ENCODE data around the gene GPRC5D. TPM values are rescaled to one million over a fixed set of nuclear protein-coding genes. Genes with fewer than 3 reads are reported as not detected.

The GPRC5D gene
- total RNA-seq, 1 experiment from 2014 or later, result not detected

- CTCF ChIA-PET, result interaction anchor here (0.7 kb wide), 1 partner anchor 10 kb away, joined by 8 read pairs; no protein-coding TSS in a partner anchor
- Histone ChIP-seq H3K27ac (peak overlapping the region; percentile 76), H3K9me2 (ENCODE audit: insufficient read depth) (no peaks in the 10 kb centered on the region), H4K20me1 (ENCODE audit: insufficient read depth) (peaks cover 93% of the 10 kb centered on the region), H3K36me3 (ENCODE audit: low read depth) (peaks cover 63% of the 10 kb centered on the region), H3K9me3 (ENCODE audit: insufficient read depth, low read depth) (no peaks in the 10 kb centered on the region), H3F3A (ENCODE audit: insufficient read depth, low read depth) (peaks cover 90% of the 10 kb centered on the region), H3K4me1 (replicated peaks; ENCODE audit: insufficient read depth) (peaks cover 74% of the 10 kb centered on the region), H3K4me2 (peak overlapping the region; percentile 85), H3K4me3 (peak overlapping the region; percentile 17; the same call in 1 of the 2 replicates), H3K27me3 (ENCODE audit: insufficient read depth, low read depth) (no peaks in the 10 kb centered on the region), H2AFZ (no peak overlapping the region), H3K79me2 (ENCODE audit: low read depth) (peaks cover 100% of the 10 kb centered on the region)
- TF ChIP-seq EZH2 (IDR thresholded peaks at IDR 0.05; ENCODE audit: low read depth), result no peak
- TF ChIP-seq, protein P1, sequence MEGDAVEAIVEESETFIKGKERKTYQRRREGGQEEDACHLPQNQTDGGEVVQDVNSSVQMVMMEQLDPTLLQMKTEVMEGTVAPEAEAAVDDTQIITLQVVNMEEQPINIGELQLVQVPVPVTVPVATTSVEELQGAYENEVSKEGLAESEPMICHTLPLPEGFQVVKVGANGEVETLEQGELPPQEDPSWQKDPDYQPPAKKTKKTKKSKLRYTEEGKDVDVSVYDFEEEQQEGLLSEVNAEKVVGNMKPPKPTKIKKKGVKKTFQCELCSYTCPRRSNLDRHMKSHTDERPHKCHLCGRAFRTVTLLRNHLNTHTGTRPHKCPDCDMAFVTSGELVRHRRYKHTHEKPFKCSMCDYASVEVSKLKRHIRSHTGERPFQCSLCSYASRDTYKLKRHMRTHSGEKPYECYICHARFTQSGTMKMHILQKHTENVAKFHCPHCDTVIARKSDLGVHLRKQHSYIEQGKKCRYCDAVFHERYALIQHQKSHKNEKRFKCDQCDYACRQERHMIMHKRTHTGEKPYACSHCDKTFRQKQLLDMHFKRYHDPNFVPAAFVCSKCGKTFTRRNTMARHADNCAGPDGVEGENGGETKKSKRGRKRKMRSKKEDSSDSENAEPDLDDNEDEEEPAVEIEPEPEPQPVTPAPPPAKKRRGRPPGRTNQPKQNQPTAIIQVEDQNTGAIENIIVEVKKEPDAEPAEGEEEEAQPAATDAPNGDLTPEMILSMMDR (conservative IDR thresholded peaks at IDR 0.05), result no peak
- BruUV-seq (replicated peaks), result no TSS peak
- peak in 1 of 2 experiments; percentile 31 for DNase-seq
- intact Hi-C loops (cut with micrococcal nuclease; ENCODE audit: unreplicated experiment), result loop anchor here (10.0 kb wide), 1 partner anchor 197 kb away; no protein-coding TSS in a partner anchor
- POLR2A ChIA-PET (ENCODE audit: unreplicated experiment), result interaction anchor here (0.6 kb wide), 4 partner anchors 63 to 119 kb away, joined by 4 to 7 read pairs (median 5); no protein-coding TSS in a partner anchor
Observed at GRCh38 chr12:12898136-12898717, 53.7 kb downstream of the GPRC5D start.

- H3K4me3 ChIP-seq, result peak overlapping the region; percentile 86; the same call in 1 of the 2 replicates
- no peaks in the 10 kb centered on the region for H3K9me2 ChIP-seq (ENCODE audit: insufficient read depth)
- intact Hi-C loops (cut with micrococcal nuclease; ENCODE audit: unreplicated experiment), result loop anchor here (10.0 kb wide), 1 partner anchor 197 kb away; no protein-coding TSS in a partner anchor
- peaks cover 65% of the 10 kb centered on the region for H3K4me1 ChIP-seq (replicated peaks; ENCODE audit: insufficient read depth)
- H3F3A ChIP-seq (ENCODE audit: insufficient read depth, low read depth), result peaks cover 83% of the 10 kb centered on the region
- CTCF ChIA-PET, result interaction anchor here (0.6 to 1.0 kb wide), 3 partner anchors 11 to 84 kb away, joined by 3 to 8 read pairs (median 4); partner anchors contain the start of gene DDX47
- no peaks in the 10 kb centered on the region for H3K27me3 ChIP-seq (ENCODE audit: insufficient read depth, low read depth)
- H4K20me1 ChIP-seq (ENCODE audit: insufficient read depth), result peaks cover 96% of the 10 kb centered on the region
- peaks cover 100% of the 10 kb centered on the region for H3K79me2 ChIP-seq (ENCODE audit: low read depth)
- H2AFZ ChIP-seq, result no peak overlapping the region
- H3K4me2 ChIP-seq, result peak overlapping the region; percentile 85
- BruUV-seq (replicated peaks), result no TSS peak
- DNase-seq, result no peak
- H3K27ac ChIP-seq, result peak overlapping the region; percentile 93
- POLR2A ChIA-PET (ENCODE audit: unreplicated experiment), result interaction anchor here (0.6 kb wide), 1 partner anchor 62 kb away, joined by 5 read pairs; no protein-coding TSS in a partner anchor
- no peak for TF ChIP-seq EZH2 (IDR thresholded peaks at IDR 0.05; ENCODE audit: low read depth)
- no peaks in the 10 kb centered on the region for H3K9me3 ChIP-seq (ENCODE audit: insufficient read depth, low read depth)
- peaks cover 69% of the 10 kb centered on the region for H3K36me3 ChIP-seq (ENCODE audit: low read depth)
Observed at GRCh38 chr12:12897302-12897701, 54.7 kb downstream of the GPRC5D start.

DNA sequence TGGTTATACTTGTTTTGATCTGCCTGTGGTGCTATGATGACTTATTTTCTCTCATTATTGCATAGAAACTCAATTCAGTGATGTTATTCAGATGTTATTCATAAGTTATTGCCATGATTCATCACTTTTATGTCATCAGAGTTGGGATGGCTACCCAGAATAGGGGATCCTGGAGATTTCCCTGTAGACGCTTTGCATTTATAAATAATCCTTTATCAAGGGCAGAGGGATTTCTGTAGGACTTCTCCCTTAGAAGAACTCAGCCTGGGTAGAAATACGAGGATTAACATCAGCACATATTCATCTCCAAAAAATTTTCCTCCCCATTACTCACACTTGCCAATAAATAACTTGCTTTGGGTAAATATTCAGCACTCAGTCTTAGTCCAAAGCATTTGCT, 55.7 kb downstream of the GPRC5D start:
- peak overlapping the region; percentile 93 for H3K27ac ChIP-seq
- H3K36me3 ChIP-seq (ENCODE audit: low read depth), result peaks cover 67% of the 10 kb centered on the region
- peak overlapping the region; percentile 85 for H3K4me2 ChIP-seq
- DNase-seq, result peak in 1 of 2 experiments; percentile 49
- peaks cover 79% of the 10 kb centered on the region for H3F3A ChIP-seq (ENCODE audit: insufficient read depth, low read depth)
- peaks cover 89% of the 10 kb centered on the region for H4K20me1 ChIP-seq (ENCODE audit: insufficient read depth)
- CTCF ChIA-PET, result interaction anchor here (0.6 to 0.7 kb wide), 3 partner anchors 109 to 239 kb away, joined by 3 to 10 read pairs (median 9); no protein-coding TSS in a partner anchor
- no peaks in the 10 kb centered on the region for H3K27me3 ChIP-seq (ENCODE audit: insufficient read depth, low read depth)
- TF ChIP-seq, protein P1 (conservative IDR thresholded peaks at IDR 0.05), result no peak
- TF ChIP-seq EZH2 (IDR thresholded peaks at IDR 0.05; ENCODE audit: low read depth), result no peak
- H3K4me3 ChIP-seq, result peak overlapping the region; percentile 86; the same call in 1 of the 2 replicates
- H2AFZ ChIP-seq, result no peak overlapping the region
- intact Hi-C loops (cut with micrococcal nuclease; ENCODE audit: unreplicated experiment), result loop anchor here (10.0 kb wide), 1 partner anchor 199 kb away; no protein-coding TSS in a partner anchor
- POLR2A ChIA-PET (ENCODE audit: unreplicated experiment), result interaction anchor here (0.6 to 0.7 kb wide), 2 partner anchors 61 to 84 kb away, joined by 6 to 10 read pairs; no protein-coding TSS in a partner anchor
- H3K9me2 ChIP-seq (ENCODE audit: insufficient read depth), result no peaks in the 10 kb centered on the region
- peaks cover 54% of the 10 kb centered on the region for H3K4me1 ChIP-seq (replicated peaks; ENCODE audit: insufficient read depth)
- BruUV-seq (replicated peaks), result no TSS peak
- no peaks in the 10 kb centered on the region for H3K9me3 ChIP-seq (ENCODE audit: insufficient read depth, low read depth)
- H3K79me2 ChIP-seq (ENCODE audit: low read depth), result peaks cover 99% of the 10 kb centered on the region
